Cardiac muscle cell (in vitro differentiated cells and primary cell): Measurements from ENCODE around the gene HECW1. TPM values are rescaled to one million over a fixed set of nuclear protein-coding genes. Genes with fewer than 3 reads are reported as not detected.

ENCODE experiments used
- DNase-seq, 2 donors: peaks; one replicate each; pipeline versions ENCODE4 v3.0.0 to v3.0.0-alpha.2; 2010 to 2017; ENCODE audit warnings: low read depth in 1 of 2, low spot score in 1 of 2
- H3K27ac ChIP-seq: fragments of 200-600 bp; sonication (generic); 2 replicates; pipeline ENCODE4 v1.5.1; 2016
- H3K27me3 ChIP-seq: fragments of 200-600 bp; sonication (generic); 2 replicates; pipeline ENCODE4 v1.6.0; 2016; ENCODE audit warnings: control low read depth
- H3K36me3 ChIP-seq: fragments of 200-600 bp; sonication (generic); 2 replicates; pipeline ENCODE4 v1.5.1; 2016; ENCODE audit warnings: control low read depth
- H3K4me1 ChIP-seq: fragments of 200-600 bp; sonication (generic); 2 replicates; pipeline ENCODE4 v1.8.1; 2017; ENCODE audit warnings: low read depth, mild to moderate bottlenecking, mixed run types
- H3K4me3 ChIP-seq: fragments of 200-600 bp; sonication (generic); 2 replicates; pipeline ENCODE4 v1.5.1; 2016; ENCODE audit warnings: mild to moderate bottlenecking
- H3K9me3 ChIP-seq: fragments of 200-600 bp; sonication (generic); 2 replicates; pipeline ENCODE4 v1.5.1; 2017; ENCODE audit warnings: low read depth, mild to moderate bottlenecking, control low read depth
- CTCF ChIP-seq: IDR thresholded peaks from 2 replicates; pipeline ENCODE4 v1.5.1; 2012; ENCODE audit warnings: low read depth, mild to moderate bottlenecking, low read length
- polyA plus RNA-seq: library from polyadenylated mRNA; unstranded; fragments of >200 nt; fragmentation: Nextera tagmentation; extraction: Ambion mirVana; gene quantifications from 2 replicates; pipeline ENCODE4 v1.2.1, GENCODE V29; 2016
- total RNA-seq: library from RNA; depleted of rRNA; stranded (reverse); fragments of >200 nt; gene quantifications from 2 replicates; pipeline ENCODE4 v1.2.3, GENCODE V29; 2016

HECW1 gene
- total and polyA plus RNA-seq, 2 experiments from 2014 or later, result 0.06 to 0.13 TPM

GRCh38 chr7:43575506-43575905 lies 463.1 kb downstream of the HECW1 start:
- no peak for TF ChIP-seq CTCF
- no peak for DNase-seq
- Histone ChIP-seq H3K4me3 (no peak overlapping the region), H3K4me1 (no peaks in the 10 kb centered on the region), H3K36me3 (no peaks in the 10 kb centered on the region), H3K9me3 (no peaks in the 10 kb centered on the region), H3K27ac (no peak overlapping the region), H3K27me3 (no peaks in the 10 kb centered on the region)

- H3K27me3 ChIP-seq, result no peaks in the 10 kb centered on the region
- no peak for TF ChIP-seq CTCF
- no peak overlapping the region for H3K27ac ChIP-seq
- H3K4me3 ChIP-seq, result no peak overlapping the region
- H3K36me3 ChIP-seq, result no peaks in the 10 kb centered on the region
- H3K4me1 ChIP-seq, result no peaks in the 10 kb centered on the region
- no peaks in the 10 kb centered on the region for H3K9me3 ChIP-seq
- no peak for DNase-seq
These were observed 463.8 kb downstream of the HECW1 start for GRCh38 chr7:43576241-43576640.

DNA sequence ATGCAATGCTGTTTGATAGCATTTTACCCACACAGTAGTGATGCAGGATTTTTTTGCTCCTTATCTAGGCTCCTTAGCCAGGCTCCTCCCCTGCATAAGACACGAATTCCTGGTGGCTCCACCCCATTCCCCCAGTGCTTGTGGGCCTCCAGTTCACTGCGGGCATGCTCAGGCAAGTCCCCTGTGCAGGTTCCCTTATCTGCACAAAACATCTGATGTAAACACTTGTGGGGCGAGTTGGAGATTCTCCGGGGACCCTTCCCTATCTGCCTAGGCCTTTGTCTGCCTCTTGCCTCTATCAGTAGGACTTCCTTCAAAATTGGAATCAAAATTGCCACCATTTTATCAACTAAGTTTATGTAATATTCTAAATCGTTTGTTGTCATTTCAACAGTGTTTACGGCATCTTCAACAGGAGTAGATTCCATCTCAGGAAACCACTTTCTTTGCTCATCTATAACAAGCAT lies 465.1 kb downstream of the HECW1 start:
- H3K27me3 ChIP-seq, result no peaks in the 10 kb centered on the region
- peak in 1 of 2 donors; percentile 39 for DNase-seq
- no peak overlapping the region for H3K27ac ChIP-seq

GRCh38 chr7:43582503-43583423 lies 470.3 kb downstream of the HECW1 start, which contains the start of gene STK17A:
Gene STK17A (plus strand): TSS chr7:43583108. CDS start chr7:43583244, 136 bp downstream.
- TF ChIP-seq CTCF, result peak; percentile 99
- peak within 1 kb of the TSS; percentile 92 for H3K4me3 ChIP-seq
- H3K4me1 ChIP-seq, result peaks cover 10% of the 10 kb centered on the region
- peak; percentile 95 to 96 for DNase-seq
- no peaks in the 10 kb centered on the region for H3K27me3 ChIP-seq
- no peaks in the 10 kb centered on the region for H3K36me3 ChIP-seq
- H3K9me3 ChIP-seq, result no peaks in the 10 kb centered on the region
- peak within 1 kb of the TSS; percentile 93 for H3K27ac ChIP-seq

More for the DNA sequence above, 465.1 kb downstream of the HECW1 start:
- Histone ChIP-seq H3K9me3 (no peaks in the 10 kb centered on the region), H3K36me3 (no peaks in the 10 kb centered on the region), H3K4me1 (no peaks in the 10 kb centered on the region), H3K4me3 (no peak overlapping the region)
- no peak for TF ChIP-seq CTCF

DNA sequence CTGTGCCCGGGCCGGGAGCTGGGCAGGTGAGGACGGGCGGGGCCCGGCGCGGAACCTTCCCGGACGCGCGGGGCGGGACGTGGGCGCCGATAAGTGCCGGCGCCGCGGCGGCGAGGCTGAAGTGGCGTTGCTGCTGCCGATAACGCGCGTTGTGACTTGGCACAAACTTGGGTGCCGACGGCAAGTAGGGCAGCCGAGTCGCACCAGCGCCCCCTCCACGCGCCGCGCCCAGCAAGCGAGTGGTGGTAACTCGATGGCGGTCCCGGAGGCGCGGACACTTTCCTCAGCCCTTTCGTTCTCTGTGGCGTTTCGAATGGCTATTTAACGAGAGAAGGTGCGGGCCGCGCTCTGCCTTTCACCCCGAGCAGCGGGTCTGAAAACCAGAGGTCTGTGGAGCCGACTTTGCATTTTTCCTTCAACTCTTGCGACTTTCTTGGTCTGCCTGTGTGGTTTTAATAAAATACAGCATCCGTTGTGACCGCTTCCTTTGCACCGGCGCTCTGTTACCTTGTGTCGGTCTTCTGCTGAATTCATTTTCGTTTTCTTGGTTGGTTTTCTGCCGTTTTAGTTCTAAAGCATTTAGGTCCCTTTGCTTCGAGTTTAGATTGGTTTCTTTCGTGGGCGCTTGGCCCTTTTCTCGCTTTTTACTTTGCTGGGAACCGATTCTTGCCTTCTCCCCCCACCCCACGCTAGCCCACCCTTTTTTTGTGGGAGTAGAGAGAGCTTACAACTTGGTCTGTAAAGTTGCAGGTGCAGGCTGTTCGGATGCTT lies 471.2 kb downstream of the HECW1 start:
- Histone ChIP-seq H3K27me3 (no peaks in the 10 kb centered on the region), H3K4me3 (peak overlapping the region; percentile 92), H3K27ac (peak overlapping the region; percentile 93), H3K36me3 (no peaks in the 10 kb centered on the region), H3K4me1 (peaks cover 10% of the 10 kb centered on the region), H3K9me3 (no peaks in the 10 kb centered on the region)
- TF ChIP-seq CTCF, result peak; percentile 26
- DNase-seq, result peak; percentile 55 to 81
